HG02642 (cell line): ENCODE measurements around the gene B4GALT5.
"Not testable (repeated sequence)": the region's sequence is repeated elsewhere in the genome, so short reads cannot be mapped to it uniquely, and the experiment has no call there.

Experiments
- ATAC-seq: cut with Tn5 transposase; IDR thresholded peaks from one replicate; pipeline ENCODE4 v1.9.1; 2021; ENCODE audit warnings: mild to moderate bottlenecking; ENCODE audit not compliant: unreplicated experiment, poor library complexity

The B4GALT5 gene

GRCh38 chr20:49684335-49684997 is 29.2 kb downstream of the B4GALT5 start:
- no peak for ATAC-seq

GRCh38 chr20:49682798-49683197 is 30.9 kb downstream of the B4GALT5 start:
- no peak for ATAC-seq

GRCh38 chr20:49682278-49682677 is 31.4 kb downstream of the B4GALT5 start:
- ATAC-seq = no peak

GRCh38 chr20:49681850-49682216 is 31.8 kb downstream of the B4GALT5 start:
- ATAC-seq = no peak

- ATAC-seq = no peak
Measured at GRCh38 chr20:49680484-49680883, 33.2 kb downstream of the B4GALT5 start.

GRCh38 chr20:49679634-49680033 is 34.0 kb downstream of the B4GALT5 start:
- ATAC-seq = no peak

GRCh38 chr20:49677777-49678758 is 35.6 kb downstream of the B4GALT5 start:
- ATAC-seq = no peak

- ATAC-seq = peak; percentile 62
Measured at GRCh38 chr20:49676581-49677291, 36.9 kb downstream of the B4GALT5 start.

GRCh38 chr20:49675368-49676151 is 38.1 kb downstream of the B4GALT5 start:
- peak; percentile 42 for ATAC-seq

GRCh38 chr20:49674383-49675352 is 39.0 kb downstream of the B4GALT5 start:
- no peak for ATAC-seq

GRCh38 chr20:49672096-49672664 is 41.5 kb downstream of the B4GALT5 start:
- ATAC-seq = no peak

GRCh38 chr20:49671433-49671832 is 42.2 kb downstream of the B4GALT5 start:
- no peak for ATAC-seq

- peak; percentile 53 for ATAC-seq
Measured at GRCh38 chr20:49669601-49670189, 44.0 kb downstream of the B4GALT5 start.

GRCh38 chr20:49668878-49669195 is 44.8 kb downstream of the B4GALT5 start:
- ATAC-seq = not testable (repeated sequence)

- peak; percentile 84 for ATAC-seq
Measured at GRCh38 chr20:49668181-49668877, 45.3 kb downstream of the B4GALT5 start.

GRCh38 chr20:49666911-49667310 is 46.8 kb downstream of the B4GALT5 start:
- ATAC-seq = no peak

- ATAC-seq = no peak
Measured at GRCh38 chr20:49665796-49666195, 47.9 kb downstream of the B4GALT5 start.
